PC-9 (cell line): ENCODE measurements around the gene SLMAP. TPM values are rescaled to one million over a fixed set of nuclear protein-coding genes. Genes with fewer than 3 reads are reported as not detected.

Source experiments
- BruUV-seq: library from RNA; stranded (reverse); fragments of 400-500 nt; replicated peaks from 2 replicates; lab custom pipeline; 2021; lab: Mats Ljungman, UMichigan
- CTCF ChIA-PET: fragments of 300-600 bp; sonication (Branson Sonifier 250); formaldehyde crosslinking; loops from one replicate; lab custom pipeline; 2022; ENCODE audit warnings: antibody characterized with exemption; lab: Charles Lee
- POLR2A ChIA-PET: fragments of 300-600 bp; sonication (Branson Sonifier 250); formaldehyde crosslinking; loops from one replicate; lab custom pipeline; 2022; ENCODE audit warnings: antibody characterized with exemption; ENCODE audit not compliant: unreplicated experiment; lab: Charles Lee
- DNase-seq, 2 experiments: peaks; one replicate each; pipeline versions ENCODE4 v3.0.0 to v3.0.0-alpha.2; 2015 to 2022; ENCODE audit warnings: mixed read lengths in 1 of 2
- H2AFZ ChIP-seq: fragments of 200-600 bp; sonication (generic); 2 replicates; pipeline ENCODE4 v1.8.1; 2017; ENCODE audit warnings: antibody characterized with exemption
- H3F3A ChIP-seq: fragments of 200-600 bp; sonication (generic); 2 replicates; pipeline ENCODE4 v1.8.1; 2017; ENCODE audit warnings: antibody characterized with exemption, mild to moderate bottlenecking, low read depth; ENCODE audit not compliant: insufficient read depth
- H3K27ac ChIP-seq: fragments of 200-600 bp; sonication (generic); 2 replicates; pipeline ENCODE4 v1.6.1; 2016; ENCODE audit warnings: mixed run types
- H3K27me3 ChIP-seq: fragments of 200-600 bp; sonication (generic); 2 replicates; pipeline ENCODE4 v1.6.1; 2016; ENCODE audit warnings: low read depth, mixed run types; ENCODE audit not compliant: insufficient read depth
- H3K36me3 ChIP-seq: fragments of 200-600 bp; sonication (generic); 2 replicates; pipeline ENCODE4 v1.6.1; 2016; ENCODE audit warnings: low read depth, mixed run types
- H3K4me1 ChIP-seq: fragments of 200-600 bp; sonication (generic); replicated peaks from 2 replicates; pipeline ENCODE4 v1.6.1; 2016; ENCODE audit warnings: mixed run types; ENCODE audit not compliant: insufficient read depth
- H3K4me2 ChIP-seq: fragments of 200-600 bp; sonication (generic); 2 replicates; pipeline ENCODE4 v1.6.1; 2017; ENCODE audit warnings: mixed run types
- H3K4me3 ChIP-seq: fragments of 200-600 bp; sonication (generic); 2 replicates; pipeline ENCODE4 v1.6.1; 2016; ENCODE audit warnings: mixed run types
- H3K79me2 ChIP-seq: fragments of 200-600 bp; sonication (generic); 2 replicates; pipeline ENCODE4 v1.6.1; 2017; ENCODE audit warnings: low read depth, mixed run types
- H3K9me2 ChIP-seq: fragments of 200-600 bp; sonication (generic); 2 replicates; pipeline ENCODE4 v1.8.1; 2017; ENCODE audit warnings: mild to moderate bottlenecking; ENCODE audit not compliant: insufficient read depth
- H3K9me3 ChIP-seq: fragments of 200-600 bp; sonication (generic); 2 replicates; pipeline ENCODE4 v1.8.1; 2016; ENCODE audit warnings: low read depth; ENCODE audit not compliant: insufficient read depth
- H4K20me1 ChIP-seq: fragments of 200-600 bp; sonication (generic); 2 replicates; pipeline ENCODE4 v1.8.1; 2017; ENCODE audit not compliant: insufficient read depth
- EZH2 ChIP-seq: fragments of 200-600 bp; sonication (generic); IDR thresholded peaks from 2 replicates; pipeline ENCODE4 v1.8.0; 2017; ENCODE audit warnings: antibody characterized with exemption, low read depth
- intact Hi-C: fragments of 100-400 bp; cut with micrococcal nuclease; formaldehyde crosslinking; loops from one replicate; pipeline ENCODE4 v1.10.0; 2022; ENCODE audit not compliant: unreplicated experiment
- total RNA-seq: library from RNA; stranded (reverse); gene quantifications from 2 replicates; pipeline ENCODE4 v1.2.3, GENCODE V29; 2021
- TF ChIP-seq, protein P1 (sequence below): fragments of 200-600 bp; sonication (generic); conservative IDR thresholded peaks from 2 replicates; pipeline ENCODE4 v1.6.1; 2017; ENCODE audit warnings: mixed run types, antibody characterized with exemption, mild to moderate bottlenecking, moderate library complexity

The SLMAP gene
- total RNA-seq, 1 experiment from 2014 or later: 119 TPM

DNA sequence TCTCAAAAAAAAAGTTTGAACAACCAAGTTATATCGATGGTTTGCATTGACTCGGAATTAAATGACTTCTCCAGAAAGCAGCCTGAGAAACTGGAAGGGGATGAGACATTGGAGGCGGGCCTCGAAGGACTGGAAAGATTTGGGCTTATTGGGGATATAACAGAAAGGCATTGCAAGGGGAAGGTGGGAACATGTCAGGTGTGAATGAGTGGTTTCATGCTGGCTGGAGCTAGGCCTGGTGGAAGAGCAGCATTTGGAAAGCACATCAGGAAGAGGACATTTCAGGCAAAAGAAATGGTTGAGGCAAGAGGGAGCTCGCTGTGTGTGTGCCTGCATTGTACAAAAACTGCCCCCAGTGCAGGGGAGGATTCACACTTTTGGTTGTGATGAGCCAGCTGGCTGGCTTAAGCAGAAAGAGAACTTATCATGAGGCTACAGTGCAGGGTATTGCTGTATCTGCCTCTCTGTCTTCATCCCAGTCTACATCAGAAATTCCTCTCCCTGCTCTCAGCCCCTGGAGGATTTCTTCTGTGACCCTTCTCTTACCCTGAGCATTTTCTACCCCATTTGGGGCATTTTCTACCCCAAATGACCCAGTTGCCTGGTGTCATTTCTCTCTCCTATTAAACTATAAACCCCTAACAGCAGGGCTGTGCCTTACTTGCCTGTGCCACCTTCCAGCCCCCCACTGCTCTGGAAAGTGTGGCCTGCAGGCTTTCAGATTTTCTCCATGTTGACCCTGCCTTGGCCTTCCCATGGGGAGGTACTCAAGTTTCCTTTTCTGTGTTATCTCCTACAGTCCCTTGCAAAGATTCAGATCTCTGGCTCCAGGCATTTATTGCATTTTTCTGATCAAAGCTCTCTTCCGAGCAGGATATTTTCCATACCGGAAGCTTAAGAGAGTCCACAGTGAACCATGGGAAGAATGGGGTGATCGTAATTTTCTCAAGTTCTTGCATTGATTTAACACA lies 187.7 kb downstream of the SLMAP start:
- DNase-seq: no peak
- Histone ChIP-seq H3K27me3 (no peaks in the 10 kb centered on the region), H4K20me1 (no peaks in the 10 kb centered on the region), H3F3A (peaks cover 6% of the 10 kb centered on the region; the same call in 1 of the 2 replicates), H3K36me3 (no peaks in the 10 kb centered on the region), H3K9me3 (no peaks in the 10 kb centered on the region), H3K9me2 (no peaks in the 10 kb centered on the region), H3K4me2 (no peak overlapping the region), H3K4me3 (no peak overlapping the region), H3K4me1 (0 out of 2 replicates have a peak, but pooled peaks cover 5% of the 10 kb centered on the region), H2AFZ (no peak overlapping the region), H3K79me2 (no peaks in the 10 kb centered on the region), H3K27ac (no peak overlapping the region)
- intact Hi-C loops: no loop called here
- BruUV-seq: no TSS peak
- TF ChIP-seq EZH2: no peak
- TF ChIP-seq, protein P1, sequence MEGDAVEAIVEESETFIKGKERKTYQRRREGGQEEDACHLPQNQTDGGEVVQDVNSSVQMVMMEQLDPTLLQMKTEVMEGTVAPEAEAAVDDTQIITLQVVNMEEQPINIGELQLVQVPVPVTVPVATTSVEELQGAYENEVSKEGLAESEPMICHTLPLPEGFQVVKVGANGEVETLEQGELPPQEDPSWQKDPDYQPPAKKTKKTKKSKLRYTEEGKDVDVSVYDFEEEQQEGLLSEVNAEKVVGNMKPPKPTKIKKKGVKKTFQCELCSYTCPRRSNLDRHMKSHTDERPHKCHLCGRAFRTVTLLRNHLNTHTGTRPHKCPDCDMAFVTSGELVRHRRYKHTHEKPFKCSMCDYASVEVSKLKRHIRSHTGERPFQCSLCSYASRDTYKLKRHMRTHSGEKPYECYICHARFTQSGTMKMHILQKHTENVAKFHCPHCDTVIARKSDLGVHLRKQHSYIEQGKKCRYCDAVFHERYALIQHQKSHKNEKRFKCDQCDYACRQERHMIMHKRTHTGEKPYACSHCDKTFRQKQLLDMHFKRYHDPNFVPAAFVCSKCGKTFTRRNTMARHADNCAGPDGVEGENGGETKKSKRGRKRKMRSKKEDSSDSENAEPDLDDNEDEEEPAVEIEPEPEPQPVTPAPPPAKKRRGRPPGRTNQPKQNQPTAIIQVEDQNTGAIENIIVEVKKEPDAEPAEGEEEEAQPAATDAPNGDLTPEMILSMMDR: no peak
- POLR2A ChIA-PET: no interaction called here
- CTCF ChIA-PET: no interaction called here

DNA sequence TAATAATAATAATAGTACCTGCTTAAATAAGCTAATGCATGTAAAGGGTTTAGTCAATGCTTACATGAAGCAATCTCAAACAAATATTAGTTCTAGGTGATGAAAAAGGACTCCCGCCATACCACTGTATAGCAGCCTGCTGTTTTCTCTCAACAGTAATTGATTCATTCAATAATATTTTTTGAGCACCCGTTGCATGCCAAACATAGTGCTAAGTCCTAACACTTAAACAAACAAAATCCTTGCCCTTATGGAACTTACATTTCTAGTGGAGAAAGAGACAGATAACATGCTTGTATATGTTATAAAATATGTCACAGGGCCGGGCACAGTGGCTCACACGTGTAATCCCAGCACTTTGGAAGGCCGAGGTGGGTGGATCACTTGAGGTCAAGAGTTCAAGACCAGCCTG lies 190.9 kb downstream of the SLMAP start:
- Histone ChIP-seq H3K27ac (no peak overlapping the region), H3K36me3 (no peaks in the 10 kb centered on the region), H3K27me3 (no peaks in the 10 kb centered on the region), H3K79me2 (no peaks in the 10 kb centered on the region), H3F3A (peaks cover 15% of the 10 kb centered on the region), H3K4me2 (no peak overlapping the region), H2AFZ (no peak overlapping the region), H3K4me1 (peaks cover 36% of the 10 kb centered on the region), H4K20me1 (no peaks in the 10 kb centered on the region), H3K9me2 (no peaks in the 10 kb centered on the region), H3K9me3 (no peaks in the 10 kb centered on the region), H3K4me3 (no peak overlapping the region)
- CTCF ChIA-PET: no interaction called here
- POLR2A ChIA-PET: no interaction called here
- BruUV-seq: no TSS peak
- intact Hi-C loops: no loop called here
- no peak for TF ChIP-seq EZH2
- TF ChIP-seq, protein P1: no peak
- no peak for DNase-seq

DNA sequence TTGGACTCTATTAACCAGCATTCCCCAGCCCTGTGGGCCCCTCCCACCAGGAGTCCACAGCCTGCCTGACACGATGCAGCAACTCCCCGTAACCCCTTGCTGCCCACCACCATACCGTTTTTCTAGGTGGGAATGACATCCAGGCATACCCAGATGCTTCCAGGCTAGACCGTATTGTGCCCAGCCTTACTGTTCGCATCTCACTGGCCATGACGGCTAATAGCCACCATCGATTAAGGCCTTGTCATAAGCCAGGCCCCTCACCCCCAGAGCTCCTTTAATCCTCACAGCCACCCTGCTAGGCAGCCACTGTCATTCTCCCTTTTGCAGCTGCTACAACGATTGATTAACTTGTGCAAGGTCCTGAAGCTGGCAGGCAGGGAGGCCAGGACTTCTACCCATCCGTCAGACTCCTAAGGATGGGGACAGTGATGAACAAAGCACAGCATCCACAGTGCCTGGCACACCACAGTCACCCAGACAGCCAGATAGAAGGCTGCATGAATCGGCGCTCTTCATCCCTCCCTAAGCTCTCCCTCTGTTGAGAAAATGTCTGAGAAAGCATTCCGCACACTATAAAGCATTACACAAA lies 192.1 kb downstream of the SLMAP start:
- intact Hi-C loops: no loop called here
- no TSS peak for BruUV-seq
- H2AFZ ChIP-seq: no peak overlapping the region
- H4K20me1 ChIP-seq: no peaks in the 10 kb centered on the region
- H3K36me3 ChIP-seq: no peaks in the 10 kb centered on the region
- H3F3A ChIP-seq: peaks cover 9% of the 10 kb centered on the region
- no peak for TF ChIP-seq EZH2
- TF ChIP-seq, protein P1: no peak
- no peak overlapping the region for H3K27ac ChIP-seq
- no peak overlapping the region for H3K4me2 ChIP-seq
- ChIA-PET POLR2A (no interaction called here), CTCF (no interaction called here)
- H3K9me2 ChIP-seq: no peaks in the 10 kb centered on the region
- peaks cover 37% of the 10 kb centered on the region for H3K4me1 ChIP-seq
- no peak overlapping the region for H3K4me3 ChIP-seq
- DNase-seq: no peak
- no peaks in the 10 kb centered on the region for H3K79me2 ChIP-seq
- H3K27me3 ChIP-seq: no peaks in the 10 kb centered on the region
- no peaks in the 10 kb centered on the region for H3K9me3 ChIP-seq
